NCI-H1436 treated with DMSO at 0.1 percent for 48 hours (cell line): ENCODE results near the gene ZNHIT6.

Experiments
- DNase-seq: peaks from one replicate; lab custom pipeline; 2025; lab: John Stamatoyannopoulos, UW

The ZNHIT6 gene

DNA sequence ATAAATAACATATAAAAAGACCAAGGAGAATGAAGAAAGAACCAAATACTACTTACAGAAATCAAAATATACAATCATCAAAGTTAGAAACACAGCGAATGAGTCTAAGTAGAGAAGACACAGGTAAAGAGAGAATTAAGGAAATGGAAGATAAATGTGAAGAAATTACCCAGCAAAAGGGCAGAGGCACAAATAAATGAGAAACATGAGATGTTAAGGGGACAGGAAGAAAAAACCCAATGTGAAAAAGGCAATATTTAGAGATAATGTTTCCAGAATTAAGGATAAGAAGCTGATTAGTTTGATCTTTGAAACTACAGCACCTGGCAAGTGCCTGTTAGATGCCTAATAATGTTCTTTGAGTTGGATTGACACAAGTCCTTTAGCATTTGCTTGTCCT is 86.8 kb downstream of the ZNHIT6 start:
- DNase-seq: no peak

DNA sequence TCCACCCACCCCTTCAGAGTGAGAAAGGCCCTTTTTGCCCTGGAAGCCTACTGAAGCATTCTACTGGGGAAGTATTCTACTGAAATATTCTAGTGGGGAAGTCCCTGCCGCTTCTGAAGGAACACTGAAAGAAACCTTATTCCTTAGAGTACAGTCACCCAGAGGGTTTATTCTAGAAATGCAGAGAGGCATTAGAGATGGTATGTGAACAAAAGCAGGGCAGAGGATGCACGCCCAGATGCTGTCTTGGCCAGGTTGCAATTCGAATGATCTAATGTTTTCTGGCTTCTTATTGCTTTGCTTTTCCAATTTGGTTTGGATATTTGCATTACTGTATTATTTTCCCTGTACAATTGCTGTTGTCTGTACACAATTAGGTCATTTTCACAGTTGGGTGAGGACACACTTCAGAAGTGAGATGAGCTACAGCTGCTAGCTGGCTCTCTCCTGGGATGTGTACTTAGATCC is 90.6 kb downstream of the ZNHIT6 start:
- no peak for DNase-seq

DNA sequence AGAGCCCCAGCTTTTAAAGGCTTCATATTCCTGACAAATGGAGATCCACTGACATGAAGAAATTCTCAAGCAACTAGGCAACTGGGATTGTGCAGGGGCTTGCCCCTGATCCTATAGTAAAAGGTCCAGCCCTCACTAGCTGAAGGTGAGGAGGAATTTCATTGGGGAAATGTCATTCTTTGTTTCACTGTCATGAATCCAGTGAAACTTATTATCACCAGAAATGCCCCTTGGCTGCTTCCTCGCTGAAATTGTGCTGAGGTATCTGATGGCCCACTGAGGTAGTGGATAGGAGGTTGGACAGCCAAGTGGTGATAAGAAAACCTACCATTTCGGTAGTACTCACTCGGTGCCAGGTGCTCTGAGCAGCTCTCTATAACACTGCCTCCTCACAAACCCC is 91.5 kb downstream of the ZNHIT6 start:
- no peak for DNase-seq

- DNase-seq: no peak
Measured at GRCh38 chr1:85616364-85616705, 91.9 kb downstream of the ZNHIT6 start.

DNA sequence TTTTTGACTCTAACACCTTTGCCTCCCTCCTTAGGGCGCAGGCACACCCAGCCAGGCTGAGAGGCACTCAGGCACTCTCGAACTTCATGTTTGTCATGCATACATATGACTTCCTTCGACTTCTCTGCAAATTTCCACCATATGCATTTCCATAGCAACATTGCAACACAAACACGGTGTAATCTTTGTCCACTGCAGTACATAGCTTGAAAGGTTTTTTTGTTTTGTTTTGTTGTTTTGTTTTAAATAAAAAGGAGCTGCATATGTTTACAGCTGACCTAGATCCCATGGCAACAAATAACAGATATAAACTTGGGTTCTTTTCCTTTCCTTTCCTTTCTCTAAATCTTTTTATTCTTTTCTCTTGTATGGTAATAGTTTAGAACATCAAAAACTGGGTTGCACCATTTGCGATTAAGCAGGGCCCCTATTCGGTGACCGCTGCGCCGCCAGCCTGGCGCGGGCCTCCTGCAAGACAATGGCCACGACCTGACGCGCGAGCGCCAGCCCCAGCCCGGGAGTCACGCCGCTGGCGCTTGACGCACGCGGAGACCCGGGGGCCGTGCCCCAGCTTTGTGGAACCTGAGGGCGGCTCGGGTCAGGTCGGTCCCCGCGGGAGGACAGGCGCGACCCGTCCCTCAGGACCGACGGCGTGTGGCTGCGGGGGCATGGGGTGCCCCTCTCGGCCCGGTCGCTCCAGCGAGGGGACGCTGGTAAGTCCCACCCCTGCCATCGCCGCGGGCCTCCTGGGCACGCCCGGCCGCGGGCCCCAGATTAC is 92.5 kb downstream of the ZNHIT6 start:
- DNase-seq: no peak

- DNase-seq: no peak
Measured at GRCh38 chr1:85612704-85613361, 95.4 kb downstream of the ZNHIT6 start.

GRCh38 chr1:85611856-85612255 is 96.4 kb downstream of the ZNHIT6 start:
- no peak for DNase-seq

GRCh38 chr1:85611425-85611824 is 96.8 kb downstream of the ZNHIT6 start:
- no peak for DNase-seq

GRCh38 chr1:85609976-85610375 is 98.3 kb downstream of the ZNHIT6 start:
- DNase-seq: no peak

DNA sequence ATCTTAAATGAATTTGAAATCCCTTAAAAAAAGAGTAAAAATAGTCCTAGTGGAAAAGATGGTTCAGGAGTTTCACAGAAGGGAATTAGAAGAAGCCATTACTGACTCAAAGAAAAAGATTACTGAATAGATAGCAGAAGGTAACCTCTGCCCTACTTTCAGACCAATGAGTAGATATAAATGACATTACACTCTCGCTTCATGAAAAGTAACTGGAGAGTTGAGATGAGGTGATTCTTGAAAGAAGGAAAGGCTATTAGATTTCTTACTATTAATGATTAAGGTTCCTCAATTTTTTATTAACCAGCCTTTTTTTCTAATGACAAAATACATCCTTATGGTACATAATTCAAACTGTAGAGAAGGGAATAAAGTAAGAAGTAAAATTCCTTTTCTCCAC is 99.4 kb downstream of the ZNHIT6 start:
- no peak for DNase-seq

DNA sequence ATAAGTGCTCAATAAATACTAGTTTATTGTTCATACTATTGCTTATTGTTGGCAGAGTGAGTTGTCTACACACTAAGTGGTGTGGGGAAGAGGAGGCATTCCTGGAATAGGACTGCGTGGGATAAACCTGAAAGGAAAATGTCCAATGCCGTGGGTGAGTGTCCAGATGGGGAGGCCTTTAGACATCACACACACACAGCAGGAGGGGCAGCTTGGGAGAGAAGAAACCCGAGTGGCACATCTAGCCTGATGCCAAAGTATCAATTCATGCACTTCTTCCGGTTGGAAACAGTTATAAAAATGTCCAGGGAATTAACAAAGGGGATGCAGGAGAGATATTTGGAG is 100.3 kb downstream of the ZNHIT6 start:
- DNase-seq: no peak

DNA sequence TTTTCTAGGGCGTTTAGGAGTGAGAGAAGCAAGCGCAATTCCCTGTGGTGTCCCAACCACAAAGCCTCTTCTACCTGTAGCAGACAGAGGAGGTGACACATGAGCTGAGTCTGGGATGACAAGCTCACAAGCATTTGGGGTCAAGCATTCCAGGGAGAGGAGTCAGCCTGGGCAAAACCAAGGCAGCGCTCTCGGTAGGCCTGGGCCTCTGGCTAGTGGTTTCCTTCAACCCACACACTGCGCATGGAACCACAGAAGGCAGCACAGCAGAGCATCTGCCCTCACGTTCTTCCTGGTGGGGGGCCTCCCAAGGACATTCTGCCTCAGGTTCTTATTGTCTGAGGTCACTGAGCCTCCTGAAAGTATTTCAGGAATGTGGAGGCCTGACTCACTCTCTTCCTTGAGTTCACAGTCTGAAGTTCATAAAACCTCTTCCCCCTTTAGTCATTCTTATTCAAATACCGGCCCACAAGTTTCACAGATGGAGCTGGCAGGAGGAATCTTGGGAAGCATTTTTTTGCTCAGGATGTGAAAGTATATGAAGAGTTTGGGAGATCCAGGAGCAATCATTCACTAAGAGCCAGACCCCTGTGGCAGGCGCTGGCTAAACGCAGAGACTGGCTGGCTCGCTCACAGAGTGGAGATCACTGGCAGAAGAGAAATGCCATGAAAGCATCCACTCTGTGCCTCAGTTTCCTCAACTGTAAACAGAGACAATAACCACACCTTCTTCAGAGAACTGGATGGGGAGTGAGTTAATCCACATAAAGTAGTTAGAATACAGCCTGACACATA is 100.9 kb downstream of the ZNHIT6 start:
- DNase-seq: no peak

GRCh38 chr1:85606414-85606800 is 101.8 kb downstream of the ZNHIT6 start:
- no peak for DNase-seq

DNA sequence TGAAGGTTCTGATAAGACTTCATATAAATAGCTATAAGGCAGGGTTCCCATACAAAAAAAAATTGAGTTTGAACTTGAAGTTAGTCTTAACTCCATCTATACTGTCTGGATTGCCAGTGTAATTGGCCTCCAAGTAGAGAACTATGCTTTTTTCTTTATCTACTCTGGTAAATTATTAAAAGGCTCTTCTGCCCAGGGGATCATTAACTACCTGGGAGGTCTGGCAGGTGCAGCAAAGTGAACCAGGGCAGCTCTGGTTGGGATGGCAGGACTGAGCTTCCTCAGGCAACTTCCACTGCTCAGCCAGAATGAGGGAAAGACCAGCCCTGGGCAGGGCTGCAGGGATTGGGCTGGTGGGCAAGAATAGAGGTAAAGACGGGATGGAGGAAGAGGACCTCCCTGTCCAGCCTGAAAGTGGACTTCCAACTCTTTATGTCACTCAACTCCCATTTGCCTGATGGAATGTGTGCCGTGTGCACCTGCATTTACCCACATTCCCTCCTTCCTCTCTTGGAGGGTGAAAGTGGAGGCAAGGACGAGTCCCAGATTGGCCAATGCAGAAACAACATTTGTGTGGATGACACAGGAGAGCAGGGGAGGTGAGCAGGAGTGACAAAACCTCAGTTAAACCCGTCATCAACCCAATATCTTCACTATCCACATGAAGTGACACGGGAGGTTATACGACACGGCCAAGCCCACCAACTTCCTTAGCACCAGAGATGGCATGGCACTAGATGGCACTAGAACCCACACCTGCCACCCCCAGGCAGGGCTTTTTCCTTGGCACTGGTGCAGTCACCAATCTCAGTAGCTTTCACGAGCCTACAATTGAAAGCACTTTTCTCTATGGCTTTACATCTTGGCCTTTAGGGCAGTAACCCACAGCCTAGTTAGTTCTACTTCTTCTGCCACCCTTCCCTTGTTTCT is 102.5 kb downstream of the ZNHIT6 start:
- DNase-seq: no peak

- no peak for DNase-seq
Measured at GRCh38 chr1:85604298-85604997, 103.8 kb downstream of the ZNHIT6 start.

GRCh38 chr1:85603086-85603880 is 105.0 kb downstream of the ZNHIT6 start:
- no peak for DNase-seq

DNA sequence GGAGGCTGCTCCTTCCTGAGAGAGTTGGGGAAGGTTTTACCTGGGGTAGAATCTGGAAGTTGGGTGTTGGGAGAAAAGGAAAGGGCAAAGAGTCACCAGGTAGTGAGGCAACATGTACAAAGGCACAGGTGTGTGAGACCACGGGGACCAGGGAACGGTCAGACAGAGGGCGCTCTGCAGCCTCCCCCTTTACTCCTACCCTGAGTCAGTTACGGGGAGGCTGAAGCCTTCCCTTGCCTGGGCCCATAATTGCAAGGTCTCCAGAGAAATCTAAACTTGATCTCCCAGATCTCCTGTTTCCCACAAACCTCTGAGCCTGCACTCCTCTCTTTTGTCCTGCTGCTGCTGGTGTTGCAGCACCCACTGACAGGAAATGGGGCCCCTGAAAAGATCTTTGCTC is 105.7 kb downstream of the ZNHIT6 start:
- no peak for DNase-seq

DNA sequence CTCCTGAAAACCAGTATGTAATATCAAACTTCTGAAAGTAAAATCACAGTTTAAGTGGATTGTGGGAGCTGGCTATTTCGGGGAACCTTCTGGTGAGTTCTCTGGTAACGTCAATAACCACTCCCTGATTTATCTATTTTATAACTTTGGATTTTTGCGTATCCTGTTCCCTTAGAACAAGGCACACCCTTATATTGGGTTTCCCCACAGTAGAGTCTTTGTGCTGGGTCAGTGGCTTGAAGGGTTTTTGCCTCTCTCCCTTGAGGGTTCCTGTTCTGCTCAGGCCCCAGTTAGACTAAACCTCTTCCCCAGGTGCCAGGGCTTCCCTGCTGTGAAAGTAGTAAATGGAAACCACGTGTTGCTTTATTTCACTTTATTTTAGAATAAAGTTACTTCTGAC is 106.3 kb downstream of the ZNHIT6 start:
- no peak for DNase-seq

GRCh38 chr1:85599681-85600080 is 108.6 kb downstream of the ZNHIT6 start:
- DNase-seq: no peak
